ENCODE results near the gene ADGRV1. TPM values are rescaled to one million over a fixed set of nuclear protein-coding genes. Genes with fewer than 3 reads are reported as not detected.
A peak's percentile ranks its signal among the peaks of the same experiment; 100 is the strongest.
"Not testable (repeated sequence)": the region's sequence is repeated elsewhere in the genome, so short reads cannot be mapped to it uniquely, and the experiment has no call there.

The ADGRV1 gene
- total and polyA plus RNA-seq, 3 donors from 2014 or later: 10.8 to 18.0 (median 12.6) TPM

DNA sequence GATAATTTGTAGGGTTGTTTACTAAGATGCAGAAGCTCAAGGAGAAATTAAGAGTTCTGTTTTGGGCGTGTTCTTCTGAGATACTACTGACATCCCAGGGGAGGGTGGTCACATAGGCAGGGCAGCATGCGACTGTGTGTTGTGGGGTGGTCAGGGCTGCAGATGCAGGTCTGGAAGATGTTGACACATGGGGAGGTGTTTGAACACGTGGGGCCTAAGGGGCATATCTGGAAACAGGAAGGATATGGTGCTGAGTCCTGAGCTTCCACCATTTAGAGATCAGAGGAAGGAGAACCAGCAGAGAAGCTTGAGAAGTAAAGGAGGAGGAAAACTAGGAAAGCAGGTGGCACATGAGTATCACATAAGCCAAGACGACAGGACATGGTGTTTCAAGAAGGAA, 228.2 kb downstream of the ADGRV1 start:
- no peak for DNase-seq
- 68 to 71% methylated on average over 4 of the region's 4 CpGs for WGBS, 2 donors
- TF ChIP-seq POLR2A (IDR thresholded peaks at IDR 0.05): no peak
- TF ChIP-seq, protein P1, sequence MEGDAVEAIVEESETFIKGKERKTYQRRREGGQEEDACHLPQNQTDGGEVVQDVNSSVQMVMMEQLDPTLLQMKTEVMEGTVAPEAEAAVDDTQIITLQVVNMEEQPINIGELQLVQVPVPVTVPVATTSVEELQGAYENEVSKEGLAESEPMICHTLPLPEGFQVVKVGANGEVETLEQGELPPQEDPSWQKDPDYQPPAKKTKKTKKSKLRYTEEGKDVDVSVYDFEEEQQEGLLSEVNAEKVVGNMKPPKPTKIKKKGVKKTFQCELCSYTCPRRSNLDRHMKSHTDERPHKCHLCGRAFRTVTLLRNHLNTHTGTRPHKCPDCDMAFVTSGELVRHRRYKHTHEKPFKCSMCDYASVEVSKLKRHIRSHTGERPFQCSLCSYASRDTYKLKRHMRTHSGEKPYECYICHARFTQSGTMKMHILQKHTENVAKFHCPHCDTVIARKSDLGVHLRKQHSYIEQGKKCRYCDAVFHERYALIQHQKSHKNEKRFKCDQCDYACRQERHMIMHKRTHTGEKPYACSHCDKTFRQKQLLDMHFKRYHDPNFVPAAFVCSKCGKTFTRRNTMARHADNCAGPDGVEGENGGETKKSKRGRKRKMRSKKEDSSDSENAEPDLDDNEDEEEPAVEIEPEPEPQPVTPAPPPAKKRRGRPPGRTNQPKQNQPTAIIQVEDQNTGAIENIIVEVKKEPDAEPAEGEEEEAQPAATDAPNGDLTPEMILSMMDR (IDR thresholded peaks at IDR 0.05): no peak
- Histone ChIP-seq H3K4me3 (no peak overlapping the region), H3K27me3 (no peaks in the 10 kb centered on the region), H3K4me1 (no peaks in the 10 kb centered on the region), H3K36me3 (ENCODE audit: low read depth, missing control alignments) (no peaks in the 10 kb centered on the region), H3K27ac (no peak overlapping the region), H3K9me3 (no peaks in the 10 kb centered on the region)
- intact Hi-C loops (cut with DNase I; ENCODE audit: low total_unique reads): no loop called here

DNA sequence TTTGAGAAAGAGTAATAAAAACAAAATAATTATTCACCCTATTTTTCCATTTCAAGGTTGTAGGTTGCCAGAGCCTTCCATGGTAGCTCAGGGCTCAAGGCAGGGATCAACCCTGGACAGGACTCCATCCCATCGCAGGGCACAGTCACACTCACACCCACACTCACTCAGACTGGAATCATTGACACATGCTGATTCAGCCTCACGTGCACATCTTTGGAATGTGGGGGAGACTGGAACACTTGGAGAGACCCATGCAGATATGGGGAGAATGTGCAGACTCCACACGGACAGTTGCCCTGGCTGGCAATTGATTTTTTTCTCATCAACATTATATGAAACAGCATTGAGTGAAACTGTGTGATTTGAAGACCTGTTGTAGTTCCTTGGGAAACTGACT, 234.1 kb downstream of the ADGRV1 start:
- H3K4me1 ChIP-seq: no peaks in the 10 kb centered on the region
- no peak overlapping the region for H3K27ac ChIP-seq
- H3K36me3 ChIP-seq (ENCODE audit: low read depth, missing control alignments): no peaks in the 10 kb centered on the region
- WGBS, 2 donors: 27 to 50% methylated on average over 3 of the region's 3 CpGs
- H3K27me3 ChIP-seq: no peaks in the 10 kb centered on the region
- TF ChIP-seq, protein P1 (IDR thresholded peaks at IDR 0.05): no peak
- no peak for TF ChIP-seq POLR2A (IDR thresholded peaks at IDR 0.05)
- H3K9me3 ChIP-seq: no peaks in the 10 kb centered on the region
- intact Hi-C loops (cut with DNase I; ENCODE audit: low total_unique reads): no loop called here
- DNase-seq: peak; percentile 69
- no peak overlapping the region for H3K4me3 ChIP-seq

DNA sequence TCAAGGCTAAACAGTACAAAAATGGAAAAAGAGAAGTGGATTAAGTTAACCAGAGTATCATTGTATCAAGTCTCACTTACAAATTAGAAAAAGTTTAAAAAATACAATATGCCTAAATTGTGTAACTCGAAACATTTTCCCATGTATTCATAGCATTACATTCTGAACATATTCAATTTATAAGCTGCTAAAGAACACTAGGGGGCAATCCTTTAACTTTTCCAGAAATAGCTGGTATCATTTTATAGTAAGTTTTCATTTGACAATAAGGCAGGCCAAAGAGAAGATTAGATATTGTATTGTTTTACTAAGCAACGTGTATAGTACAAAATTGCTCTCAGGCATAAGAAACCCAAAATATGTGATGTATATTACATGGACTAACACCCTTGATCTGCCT, 234.6 kb downstream of the ADGRV1 start:
- H3K27me3 ChIP-seq: no peaks in the 10 kb centered on the region
- DNase-seq: no peak
- intact Hi-C loops (cut with DNase I; ENCODE audit: low total_unique reads): no loop called here
- H3K9me3 ChIP-seq: no peaks in the 10 kb centered on the region
- no peak overlapping the region for H3K27ac ChIP-seq
- H3K36me3 ChIP-seq (ENCODE audit: low read depth, missing control alignments): no peaks in the 10 kb centered on the region
- H3K4me1 ChIP-seq: no peaks in the 10 kb centered on the region
- TF ChIP-seq, protein P1 (IDR thresholded peaks at IDR 0.05): no peak
- TF ChIP-seq POLR2A (IDR thresholded peaks at IDR 0.05): no peak
- WGBS, 2 donors: 62 to 63% methylated on average over 2 of the region's 2 CpGs
- no peak overlapping the region for H3K4me3 ChIP-seq

DNA sequence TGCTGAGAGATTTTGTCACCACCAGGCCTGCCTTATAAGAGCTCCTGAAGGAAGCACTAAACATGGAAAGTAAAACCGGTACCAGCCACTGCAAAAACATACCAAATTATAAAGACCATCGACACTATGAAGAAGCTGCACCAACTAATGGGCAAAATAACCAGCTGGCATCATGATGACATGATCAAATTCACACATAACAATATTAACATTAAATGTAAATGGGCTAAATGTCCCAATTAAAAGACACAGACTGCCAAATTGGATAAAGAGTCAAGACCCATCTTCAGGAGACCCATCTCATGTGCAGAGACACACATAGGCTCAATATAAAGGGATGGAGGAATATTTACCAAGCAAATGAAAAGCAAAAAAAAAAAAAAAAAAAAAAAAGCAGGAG, 238.3 kb downstream of the ADGRV1 start:
- intact Hi-C loops (cut with DNase I; ENCODE audit: low total_unique reads); DNase-seq; H3K4me1 ChIP-seq; H3K36me3 ChIP-seq (ENCODE audit: low read depth, missing control alignments); H3K27ac ChIP-seq; H3K27me3 ChIP-seq; H3K9me3 ChIP-seq; H3K4me3 ChIP-seq: not testable (repeated sequence)
- WGBS, 2 donors: 94% methylated on average over 2 of the region's 2 CpGs

DNA sequence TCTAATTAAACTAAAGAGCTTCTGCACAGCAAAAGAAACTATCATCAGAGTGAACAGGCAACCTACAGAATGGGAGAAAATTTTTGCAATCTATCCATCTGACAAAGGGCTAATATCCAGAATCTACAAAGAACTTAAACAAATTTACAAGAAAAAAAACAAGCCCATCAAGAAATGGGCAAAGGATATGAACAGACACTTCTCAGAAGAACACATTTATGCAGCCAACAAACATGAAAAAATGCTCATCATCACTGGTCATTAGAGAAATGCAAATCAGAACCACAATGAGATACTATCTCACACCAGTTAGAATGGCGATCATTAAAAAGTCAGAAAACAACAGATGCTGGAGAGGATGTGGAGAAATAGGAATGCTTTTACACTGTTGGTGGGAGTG, 241.5 kb downstream of the ADGRV1 start:
- intact Hi-C loops (cut with DNase I; ENCODE audit: low total_unique reads); H3K36me3 ChIP-seq (ENCODE audit: low read depth, missing control alignments); H3K4me1 ChIP-seq; H3K4me3 ChIP-seq; H3K9me3 ChIP-seq; H3K27me3 ChIP-seq; DNase-seq; H3K27ac ChIP-seq: not testable (repeated sequence)
- 100% methylated on average over 1 of the region's 1 CpG for WGBS, 2 donors

DNA sequence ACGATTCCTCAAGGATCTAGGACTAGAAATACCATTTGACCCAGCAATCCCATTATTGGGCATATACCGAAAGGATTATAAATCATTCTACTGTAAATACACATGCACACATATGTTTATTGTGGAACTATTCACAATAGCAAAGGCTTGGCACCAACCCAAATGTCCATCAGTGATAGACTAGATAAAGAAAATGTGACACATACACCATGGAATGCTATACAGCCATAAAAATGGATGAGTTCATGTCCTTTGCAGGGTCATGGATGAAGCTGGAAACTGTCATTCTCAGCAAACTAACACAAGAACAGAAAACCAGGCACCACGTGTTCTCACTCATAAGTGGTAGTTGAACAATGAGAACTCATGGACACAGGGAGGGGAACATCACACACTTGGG, 241.9 kb downstream of the ADGRV1 start:
- DNase-seq; H3K4me3 ChIP-seq; H3K27me3 ChIP-seq; H3K9me3 ChIP-seq; H3K36me3 ChIP-seq (ENCODE audit: low read depth, missing control alignments); H3K4me1 ChIP-seq; H3K27ac ChIP-seq; intact Hi-C loops (cut with DNase I; ENCODE audit: low total_unique reads): not testable (repeated sequence)
- 86 to 94% methylated on average over 3 of the region's 3 CpGs for WGBS, 2 donors
